Hippocampal formation (tissue), 2 donors: ENCODE data around the gene PGAP6.
A peak's percentile ranks its signal among the peaks of the same experiment; 100 is the strongest.
"Not testable (repeated sequence)": the region's sequence is repeated elsewhere in the genome, so short reads cannot be mapped to it uniquely, and the experiment has no call there.

Source experiments
- DNase-seq, 2 donors: peaks; one replicate each; lab custom pipeline; 2025; lab: John Stamatoyannopoulos, UW

The PGAP6 gene

DNA sequence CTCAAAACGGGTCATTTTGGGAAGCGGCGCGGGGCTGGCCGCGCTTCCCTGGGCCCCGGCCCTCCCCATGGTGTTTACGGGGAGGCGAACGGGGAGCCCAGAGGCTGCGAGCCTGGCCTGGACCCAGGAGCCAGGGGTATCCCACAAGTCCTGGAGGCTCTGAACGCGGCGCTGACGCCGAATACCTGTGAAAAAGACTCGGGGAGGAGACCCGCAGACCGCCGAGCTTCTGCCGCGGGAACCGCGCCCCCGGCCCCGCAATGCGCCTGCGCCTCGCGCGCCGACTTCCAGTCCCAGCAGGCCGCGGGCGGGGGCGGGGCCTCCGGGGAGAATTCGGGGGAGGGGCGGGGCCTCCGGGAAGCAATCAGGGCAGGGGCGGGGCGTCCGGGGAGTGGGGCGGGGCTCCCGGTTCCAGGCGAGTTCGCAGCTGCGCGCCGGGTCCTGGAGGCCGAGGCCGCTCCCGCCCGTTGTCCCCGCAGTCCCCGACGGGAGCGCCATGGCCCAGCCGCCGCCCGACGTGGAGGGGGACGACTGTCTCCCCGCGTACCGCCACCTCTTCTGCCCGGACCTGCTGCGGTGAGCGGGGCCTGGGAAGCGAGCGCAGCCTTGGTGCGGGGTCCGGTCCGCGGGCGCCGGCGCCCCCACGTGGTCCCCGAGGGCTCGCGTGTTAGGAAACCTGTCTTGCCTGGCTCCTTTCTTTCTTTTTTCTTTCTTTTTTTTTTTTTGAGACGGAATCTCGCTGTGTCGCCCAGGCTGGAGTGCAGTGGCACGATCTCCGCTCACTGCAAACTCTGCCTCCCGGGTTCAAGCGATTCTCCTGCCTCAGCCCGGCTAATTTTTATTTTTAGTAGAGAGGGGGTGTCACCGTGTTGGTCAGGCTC is 19.9 kb upstream of the PGAP6 start, which contains the start of gene DECR2:
DECR2 (plus strand) TSS at position 418 of the 881 bp plus-strand sequence; CDS start at position 497, 79 bp downstream.
- peak; percentile 83 to 97 for DNase-seq

DNA sequence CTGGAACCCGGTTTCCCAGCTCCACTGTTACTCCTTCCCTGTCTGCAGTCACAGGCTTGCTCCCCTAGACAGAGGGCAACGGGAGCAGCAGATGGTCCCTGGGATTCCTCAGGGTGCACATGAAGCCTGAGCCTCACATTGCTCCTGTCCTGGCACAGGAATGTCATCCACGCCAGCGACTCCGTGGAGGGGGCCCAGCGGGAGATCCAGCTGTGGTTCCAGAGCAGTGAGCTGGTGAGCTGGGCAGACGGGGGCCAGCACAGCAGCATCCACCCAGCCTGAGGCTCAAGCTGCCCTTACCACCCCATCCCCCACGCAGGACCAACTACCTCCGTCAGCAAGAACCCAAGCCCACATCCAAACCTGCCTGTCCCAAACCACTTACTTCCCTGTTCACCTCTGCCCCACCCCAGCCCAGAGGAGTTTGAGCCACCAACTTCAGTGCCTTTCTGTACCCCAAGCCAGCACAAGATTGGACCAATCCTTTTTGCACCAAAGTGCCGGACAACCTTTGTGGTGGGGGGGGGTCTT is 18.3 kb upstream of the PGAP6 start:
- no peak for DNase-seq

DNA sequence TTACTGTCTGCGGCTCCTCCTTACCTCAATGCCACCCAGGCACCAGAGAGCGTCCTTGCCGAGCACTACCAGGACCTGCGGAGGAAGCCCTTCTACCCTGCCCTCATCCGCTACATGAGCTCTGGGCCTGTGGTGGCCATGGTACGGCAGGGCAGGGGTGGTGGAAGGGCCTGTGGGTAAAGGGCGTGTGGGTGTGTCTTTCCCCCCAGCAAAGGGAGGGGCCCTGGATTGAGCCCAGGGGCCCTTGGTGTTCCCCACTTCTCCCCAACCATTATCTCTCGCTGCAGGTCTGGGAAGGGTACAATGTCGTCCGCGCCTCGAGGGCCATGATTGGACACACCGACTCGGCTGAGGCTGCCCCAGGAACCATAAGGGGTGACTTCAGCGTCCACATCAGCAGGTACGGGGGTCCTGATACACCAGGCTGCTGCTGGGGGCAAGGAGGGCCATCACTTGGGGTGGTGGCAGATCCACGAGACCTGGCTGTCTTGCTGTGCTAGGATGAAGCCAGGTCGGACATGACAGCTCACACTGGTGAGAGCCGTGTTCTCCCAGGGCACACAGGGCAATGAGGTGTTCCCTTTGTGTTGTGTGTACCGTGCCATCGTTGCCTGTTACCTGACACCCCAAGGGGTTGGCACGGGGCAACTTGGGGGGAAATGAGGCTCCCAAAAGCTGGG is 17.7 kb upstream of the PGAP6 start:
- no peak for DNase-seq

DNA sequence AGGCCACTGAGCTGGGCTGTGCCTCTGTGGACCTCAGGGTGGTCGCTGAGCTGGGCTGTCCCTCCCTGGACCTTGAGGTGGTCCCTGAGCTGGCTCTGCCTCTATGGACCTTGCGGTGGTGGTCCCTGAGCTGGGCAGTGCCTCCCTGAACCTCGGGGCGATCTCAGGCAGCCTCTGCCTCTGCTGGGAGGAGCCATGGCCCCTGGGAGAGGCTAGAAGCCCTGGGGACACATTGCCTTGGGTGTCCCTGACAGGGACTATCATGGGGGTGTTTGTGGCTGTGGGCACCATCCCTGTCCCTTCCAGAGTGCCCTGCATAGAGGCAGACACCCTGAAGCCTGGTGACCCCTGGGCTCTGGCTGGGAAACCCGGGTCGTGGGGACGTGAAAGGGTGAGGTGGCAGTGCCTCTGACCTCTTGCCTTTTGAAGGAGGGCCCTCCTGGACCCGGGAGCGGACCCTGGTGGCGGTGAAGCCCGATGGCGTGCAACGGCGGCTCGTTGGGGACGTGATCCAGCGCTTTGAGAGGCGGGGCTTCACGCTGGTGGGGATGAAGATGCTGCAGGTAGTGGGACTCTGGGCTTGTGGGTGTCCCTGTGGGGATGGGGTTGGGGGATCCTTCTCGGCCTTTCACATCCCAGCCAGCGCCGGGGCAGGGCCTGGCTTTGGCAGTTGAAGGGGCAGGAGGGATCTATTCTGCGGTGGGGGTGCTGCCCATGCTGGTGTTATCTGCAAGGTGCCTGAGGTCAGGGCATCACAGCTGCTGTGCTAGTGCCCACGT is 17.0 kb upstream of the PGAP6 start:
- no peak for DNase-seq

DNA sequence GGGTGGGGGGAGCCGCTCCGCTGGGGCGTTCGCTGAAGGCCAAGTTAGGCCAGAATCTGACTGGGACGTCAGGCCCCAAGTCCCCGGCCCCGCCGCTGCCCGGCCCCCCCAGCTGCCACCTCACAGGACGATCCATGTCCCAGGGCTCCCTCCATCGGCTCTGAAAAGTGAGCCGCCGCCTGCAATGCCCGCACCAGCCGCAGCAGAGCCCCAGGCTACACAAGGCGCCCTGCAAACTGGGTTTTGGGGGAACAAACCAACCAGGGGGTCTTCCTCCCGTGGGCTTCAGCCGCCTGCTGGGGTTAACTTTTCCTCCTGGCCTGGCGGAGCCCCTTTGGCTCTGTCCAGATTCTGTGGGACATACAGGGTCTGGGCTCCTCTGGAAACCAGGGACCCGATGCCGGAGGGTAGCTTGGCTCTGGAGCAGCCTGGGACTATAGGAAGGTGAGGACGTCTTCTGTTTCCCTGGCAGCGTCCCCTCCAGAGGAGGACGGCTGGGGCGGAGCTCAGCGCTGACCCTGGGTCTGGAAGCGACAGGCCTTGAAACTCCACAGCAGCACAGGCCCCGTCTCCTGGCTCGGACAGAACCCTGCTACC is 16.1 kb upstream of the PGAP6 start:
- DNase-seq = peak; percentile 37 to 47

DNA sequence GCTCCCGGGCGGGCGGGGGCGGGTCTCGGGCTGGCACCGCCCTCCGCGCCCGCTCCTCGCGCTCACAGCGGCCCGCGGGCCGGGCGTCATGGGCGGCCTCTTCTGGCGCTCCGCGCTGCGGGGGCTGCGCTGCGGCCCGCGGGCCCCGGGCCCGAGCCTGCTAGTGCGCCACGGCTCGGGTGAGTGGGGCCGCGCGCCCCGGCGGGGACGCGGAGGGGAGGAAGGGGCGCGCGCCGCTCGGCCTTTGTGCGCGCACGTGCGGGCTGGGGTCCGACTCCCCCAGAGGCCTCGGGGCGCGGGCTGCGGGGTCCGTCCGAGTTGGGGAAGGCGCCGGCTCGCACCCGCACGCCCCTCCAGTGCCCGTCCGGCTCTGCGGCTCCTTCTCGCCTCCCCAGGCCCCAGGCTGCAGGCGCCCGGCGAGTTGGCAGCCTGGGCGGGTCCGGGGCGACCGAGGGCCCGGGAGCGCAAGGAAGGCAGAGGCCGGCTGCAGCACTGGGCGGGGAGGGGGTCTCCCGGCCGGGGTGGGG is 15.4 kb upstream of the PGAP6 start, which contains the start of gene NME4:
NME4 (plus strand) TSS at position 65 of the 527 bp plus-strand sequence; CDS start at position 89, 24 bp downstream.
- DNase-seq = no peak

DNA sequence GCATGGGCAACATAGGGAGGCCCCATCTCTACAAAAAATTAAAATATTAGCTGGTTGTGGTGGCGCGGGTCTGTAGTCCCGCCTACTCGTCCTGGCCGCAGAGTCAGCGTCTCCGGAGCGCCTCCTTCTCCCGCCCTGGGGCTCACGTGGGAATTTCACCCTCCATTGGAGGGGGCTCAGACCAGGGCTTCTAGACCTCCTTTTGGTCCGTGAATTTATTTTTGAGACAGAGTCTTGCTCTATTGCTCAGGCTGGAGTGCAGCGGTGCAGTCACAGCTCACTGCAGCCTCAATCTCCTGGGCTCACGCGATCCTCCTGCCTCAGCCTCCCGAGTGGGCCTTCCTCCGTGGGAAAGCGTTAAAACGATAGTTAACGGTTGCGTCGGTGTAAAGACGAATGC is 14.8 kb upstream of the PGAP6 start:
- no peak for DNase-seq

DNA sequence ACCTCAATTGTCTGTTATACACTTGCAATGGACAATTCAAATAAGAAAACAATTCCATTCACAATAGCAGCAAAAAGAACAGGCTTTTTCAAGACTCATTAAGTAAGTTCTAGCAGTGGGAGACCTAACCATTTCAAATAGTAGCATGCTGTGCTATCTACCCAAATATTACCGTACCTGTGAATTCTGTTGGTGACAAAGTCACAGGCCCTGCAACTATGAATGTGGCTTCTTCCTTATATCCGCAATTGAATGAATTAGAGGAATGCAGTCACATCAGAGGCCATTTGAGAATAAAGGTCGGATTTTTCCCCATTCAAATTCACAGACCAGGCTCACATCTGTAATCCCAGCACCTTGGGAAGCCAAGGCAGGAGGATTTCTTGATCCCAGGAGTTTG is 14.4 kb upstream of the PGAP6 start:
- DNase-seq = no peak

DNA sequence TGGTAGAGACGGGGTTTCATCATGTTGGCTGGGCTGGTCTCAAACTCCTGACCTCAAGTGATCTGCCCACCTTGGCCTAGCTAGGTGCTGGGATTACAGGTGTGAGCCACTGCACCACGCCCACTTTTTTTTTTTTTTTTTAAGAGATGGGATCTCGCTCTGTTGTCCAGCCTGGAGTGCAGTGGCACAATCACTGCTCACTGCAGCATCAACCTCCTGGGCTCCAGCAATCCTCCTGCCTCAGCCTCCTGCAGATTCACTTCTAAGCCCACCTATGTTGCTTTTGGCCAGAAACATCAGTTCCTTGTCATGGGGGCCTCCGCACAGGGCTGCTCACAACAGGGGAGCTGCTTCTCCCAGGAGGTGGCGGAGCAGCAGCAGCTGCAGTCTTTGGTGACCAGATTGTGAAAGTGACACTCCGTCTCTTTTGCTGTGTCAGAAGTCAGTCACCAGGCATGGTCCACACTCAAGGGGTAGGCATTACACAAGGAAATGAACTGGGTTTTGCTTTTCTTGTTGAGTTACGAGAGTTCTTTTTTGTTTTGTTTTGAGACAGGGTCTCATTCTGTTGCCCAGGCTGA is 10.8 kb upstream of the PGAP6 start:
- DNase-seq = no peak

DNA sequence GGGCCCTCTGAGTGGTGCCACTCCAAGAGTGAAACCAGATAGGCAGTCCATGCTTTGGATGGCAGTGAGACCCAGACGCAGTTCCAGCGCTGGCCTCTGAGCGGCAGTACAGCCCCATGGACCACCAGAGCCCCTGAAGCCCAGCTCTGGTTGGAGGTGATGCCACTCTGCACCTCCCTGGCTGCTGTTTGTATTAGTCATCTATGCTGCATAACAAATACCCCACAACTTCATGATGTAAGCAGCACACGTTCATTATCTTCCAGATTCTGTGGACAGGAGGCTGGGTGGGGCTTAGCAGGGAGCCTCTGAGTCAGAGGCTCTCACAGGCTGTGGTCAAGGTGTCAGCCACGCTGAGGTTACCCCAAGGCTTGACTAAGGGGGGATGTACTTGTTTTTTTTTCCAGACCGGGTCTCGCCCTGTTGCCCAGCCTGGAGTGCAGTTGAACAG is 10.1 kb upstream of the PGAP6 start:
- no peak for DNase-seq

DNA sequence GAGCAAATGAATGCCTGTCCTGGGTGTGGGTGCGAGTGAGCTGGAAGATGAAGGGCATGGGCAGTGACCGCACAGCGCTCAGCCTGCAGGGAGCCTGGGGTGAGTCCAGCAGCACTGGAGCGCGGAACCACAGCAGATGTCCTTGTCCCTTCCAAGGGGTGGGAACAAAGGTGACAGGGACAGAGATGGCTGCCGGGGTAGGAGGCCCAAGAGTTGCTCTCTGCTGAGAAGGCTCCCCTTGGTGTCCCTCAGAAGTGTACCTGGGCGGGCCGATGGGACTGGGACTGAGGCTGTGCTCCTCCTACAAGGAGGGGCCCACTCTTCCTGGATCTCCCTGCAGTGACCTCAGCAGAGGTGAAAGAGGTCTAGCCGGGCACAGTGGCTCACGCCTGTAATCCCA is 7.6 kb upstream of the PGAP6 start:
- DNase-seq = no peak

DNA sequence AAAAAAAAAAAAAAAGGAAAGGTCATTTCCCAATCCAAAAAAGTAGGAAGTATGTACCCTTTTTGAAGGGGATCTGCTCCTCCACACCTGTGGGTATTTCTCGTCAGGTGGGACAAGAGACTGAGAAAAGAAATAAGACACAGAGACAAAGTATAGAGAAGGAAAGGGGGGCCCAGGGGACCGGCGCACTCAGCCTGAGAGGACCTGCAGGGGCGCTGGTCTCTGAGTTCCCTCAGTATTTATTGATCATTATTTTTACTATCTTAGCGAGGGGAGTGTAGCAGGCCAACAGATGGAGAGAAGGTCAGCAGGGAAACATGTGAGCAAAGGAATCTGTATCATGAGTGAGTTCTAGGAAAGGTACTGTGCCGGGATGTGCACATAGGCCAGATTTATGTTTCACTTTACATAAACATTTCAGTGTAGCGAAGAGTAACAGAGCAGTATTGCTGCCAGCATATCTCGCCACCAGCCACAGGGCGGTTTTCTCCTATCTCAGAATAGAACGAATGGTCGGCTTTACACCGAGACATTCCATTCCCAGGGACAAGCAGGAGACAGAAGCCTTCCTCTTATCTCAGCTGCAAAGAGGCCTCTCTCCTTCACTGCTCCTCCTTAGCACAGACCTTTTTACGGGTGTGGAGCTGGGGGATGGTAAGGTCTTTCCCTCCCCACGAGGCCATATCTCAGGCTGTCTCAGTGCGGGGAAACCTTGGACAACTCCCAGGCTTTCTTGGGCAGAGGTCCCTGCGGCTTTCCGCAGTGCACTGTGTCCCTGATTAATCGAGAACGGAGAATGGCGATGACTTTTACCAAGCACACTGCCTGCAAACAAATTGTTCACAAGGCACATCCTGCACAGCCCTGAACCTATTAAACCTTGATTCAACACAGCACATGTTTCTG is 6.2 kb upstream of the PGAP6 start:
- not testable (repeated sequence) for DNase-seq

DNA sequence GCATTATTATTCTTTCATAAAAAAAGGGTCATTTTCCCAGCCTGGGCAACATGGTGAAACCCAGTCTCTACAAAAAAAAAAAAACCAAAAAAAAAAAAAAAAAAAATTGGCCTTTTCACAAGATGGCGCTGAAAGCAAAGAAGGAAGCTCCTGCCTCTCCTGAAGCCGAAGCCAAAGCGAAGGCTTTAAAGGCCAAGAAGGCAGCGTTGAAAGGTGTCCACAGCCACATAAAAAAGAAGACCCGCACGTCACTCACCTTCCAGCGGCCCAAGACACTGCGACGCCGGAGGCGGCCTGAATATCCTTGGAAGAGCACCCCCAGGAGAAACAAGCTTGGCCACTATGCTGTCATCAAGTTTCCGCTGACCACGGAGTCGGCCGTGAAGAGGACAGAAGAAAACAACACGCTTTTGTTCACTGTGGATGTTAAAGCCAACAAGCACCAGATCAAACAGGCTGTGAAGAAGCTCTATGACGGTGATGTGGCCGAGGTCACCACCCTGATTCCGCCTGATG is 4.9 kb upstream of the PGAP6 start:
- peak; percentile 23 to 45 for DNase-seq

DNA sequence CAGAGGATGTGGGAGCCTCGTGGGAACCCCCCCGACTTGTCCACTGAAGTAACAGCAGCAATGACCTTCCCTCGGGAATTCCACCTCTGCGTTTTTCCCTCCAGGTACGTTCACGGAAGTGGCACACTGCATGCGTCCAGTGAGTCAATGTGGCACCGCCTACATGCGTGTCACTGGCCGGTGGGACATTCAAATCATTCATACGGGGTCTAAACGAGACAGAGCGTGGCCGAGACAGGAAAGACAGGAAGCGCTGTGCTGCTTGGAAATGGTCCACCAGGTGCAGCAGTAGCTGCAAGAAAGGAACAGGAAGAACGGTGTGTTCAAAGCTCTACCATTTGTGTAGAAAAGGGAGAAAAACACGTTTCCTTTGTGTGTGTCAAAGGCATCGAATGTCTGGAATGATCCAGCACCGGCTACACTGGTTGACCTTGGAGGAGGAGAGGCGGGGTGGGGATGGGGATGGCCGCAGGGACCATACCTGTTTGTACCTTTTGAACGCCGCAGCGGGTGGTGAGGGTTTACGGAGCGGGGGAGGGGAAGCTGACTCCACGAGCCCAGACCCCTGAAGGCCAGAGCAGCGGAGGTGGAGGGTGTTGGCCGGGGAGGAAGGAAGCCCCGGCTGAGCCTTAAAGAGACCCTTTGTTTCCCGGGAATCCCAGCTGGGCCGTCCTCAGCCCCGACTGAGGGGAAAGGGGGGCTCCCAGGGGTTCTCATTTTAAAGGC is 1.7 kb upstream of the PGAP6 start:
- no peak for DNase-seq

DNA sequence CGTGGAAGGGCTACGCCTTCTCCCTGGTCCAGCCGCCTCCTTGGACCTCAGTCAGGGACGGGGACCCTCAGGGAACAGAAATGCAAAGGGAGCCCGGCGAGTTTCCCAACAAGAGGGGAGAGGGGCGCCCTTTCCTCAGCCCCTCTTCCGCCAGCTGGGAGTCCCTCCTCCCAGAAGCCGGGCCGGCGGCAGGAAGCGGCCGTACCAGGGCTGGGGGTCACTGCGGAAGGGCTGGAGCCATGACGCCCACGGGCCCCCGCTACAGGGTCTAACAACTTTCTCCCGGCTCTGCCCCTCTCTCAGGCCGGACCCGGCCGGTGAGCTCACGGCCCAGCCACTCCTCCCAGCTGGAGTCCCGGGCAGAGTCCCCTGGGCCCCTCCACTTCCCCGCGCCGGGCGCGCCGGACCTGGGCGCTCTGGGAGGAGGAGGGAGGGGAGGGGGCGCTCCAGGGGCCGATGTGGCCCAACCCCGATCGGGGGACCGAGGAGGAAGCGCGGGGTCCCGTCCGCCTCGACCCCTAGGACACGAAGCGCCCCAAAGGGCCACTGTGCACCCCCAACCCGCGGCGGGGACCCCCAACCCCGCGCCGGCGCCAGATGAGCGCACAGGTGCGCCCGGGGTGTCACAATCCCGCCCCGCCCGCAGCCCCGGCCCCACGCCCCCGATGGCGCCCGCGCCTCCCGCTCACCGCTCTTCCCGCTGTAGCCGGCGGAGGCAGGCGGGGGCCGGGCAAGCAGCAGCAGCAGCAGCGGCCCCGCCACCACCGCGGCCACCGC is 578 bp downstream of the PGAP6 start:
- DNase-seq = no peak

DNA sequence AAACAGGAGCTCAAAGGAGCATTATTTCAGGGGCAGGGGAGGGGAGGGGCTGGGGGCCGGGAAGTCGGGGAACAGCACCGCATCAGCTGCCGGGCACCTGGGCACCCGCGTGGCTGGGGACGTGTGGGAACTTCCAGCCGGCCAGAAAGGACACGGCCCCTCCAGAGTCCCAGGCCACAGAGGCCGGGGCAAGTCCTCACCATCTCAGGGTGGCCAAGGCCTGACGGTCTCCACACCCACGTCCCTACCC is 1.1 kb downstream of the PGAP6 start:
- DNase-seq = no peak

DNA sequence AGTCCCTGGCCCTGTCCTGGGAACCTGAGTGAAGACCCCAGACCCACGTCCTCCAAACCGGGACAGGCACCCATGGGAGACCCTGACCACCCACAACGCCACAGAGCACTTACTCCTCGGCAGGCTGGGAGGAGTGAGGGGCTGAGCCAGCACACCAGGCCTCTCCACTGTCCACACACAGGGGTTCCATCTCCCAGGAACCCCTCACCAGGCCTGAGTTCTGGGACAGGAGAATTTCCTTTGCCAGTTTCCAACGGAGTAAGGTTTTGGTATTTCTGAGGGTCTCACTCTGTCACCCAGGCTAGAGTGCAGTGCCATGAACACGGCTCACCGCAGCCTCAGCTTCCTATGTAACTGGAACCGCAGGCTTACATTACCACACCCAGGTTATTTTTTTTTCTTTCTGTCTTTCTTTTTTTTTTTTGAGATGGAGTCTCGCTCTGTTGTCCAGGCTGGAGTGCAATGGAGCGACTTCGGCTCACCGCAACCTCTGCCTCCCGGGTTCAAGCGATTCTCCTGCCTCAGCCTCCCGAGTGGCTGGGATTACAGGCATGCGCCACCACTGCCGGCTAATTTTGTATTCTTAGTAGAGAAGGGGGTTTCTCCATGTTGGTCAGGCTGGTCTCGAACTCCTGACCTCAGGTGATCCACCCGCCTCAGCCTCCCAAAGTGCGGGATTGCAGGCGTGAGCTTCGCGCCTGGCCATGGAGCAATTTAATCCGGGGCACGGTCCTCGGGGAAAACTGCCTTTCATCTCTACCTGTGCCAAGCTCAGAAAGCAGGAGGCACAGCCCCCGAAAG is 1.6 kb downstream of the PGAP6 start:
- DNase-seq = no peak
